GM21447 (cell line): Measurements from ENCODE around the gene C9orf152.

Experiments used
- ATAC-seq: cut with Tn5 transposase; IDR thresholded peaks from one replicate; pipeline ENCODE4 v1.9.1; 2021; ENCODE audit not compliant: unreplicated experiment

Gene C9orf152

DNA sequence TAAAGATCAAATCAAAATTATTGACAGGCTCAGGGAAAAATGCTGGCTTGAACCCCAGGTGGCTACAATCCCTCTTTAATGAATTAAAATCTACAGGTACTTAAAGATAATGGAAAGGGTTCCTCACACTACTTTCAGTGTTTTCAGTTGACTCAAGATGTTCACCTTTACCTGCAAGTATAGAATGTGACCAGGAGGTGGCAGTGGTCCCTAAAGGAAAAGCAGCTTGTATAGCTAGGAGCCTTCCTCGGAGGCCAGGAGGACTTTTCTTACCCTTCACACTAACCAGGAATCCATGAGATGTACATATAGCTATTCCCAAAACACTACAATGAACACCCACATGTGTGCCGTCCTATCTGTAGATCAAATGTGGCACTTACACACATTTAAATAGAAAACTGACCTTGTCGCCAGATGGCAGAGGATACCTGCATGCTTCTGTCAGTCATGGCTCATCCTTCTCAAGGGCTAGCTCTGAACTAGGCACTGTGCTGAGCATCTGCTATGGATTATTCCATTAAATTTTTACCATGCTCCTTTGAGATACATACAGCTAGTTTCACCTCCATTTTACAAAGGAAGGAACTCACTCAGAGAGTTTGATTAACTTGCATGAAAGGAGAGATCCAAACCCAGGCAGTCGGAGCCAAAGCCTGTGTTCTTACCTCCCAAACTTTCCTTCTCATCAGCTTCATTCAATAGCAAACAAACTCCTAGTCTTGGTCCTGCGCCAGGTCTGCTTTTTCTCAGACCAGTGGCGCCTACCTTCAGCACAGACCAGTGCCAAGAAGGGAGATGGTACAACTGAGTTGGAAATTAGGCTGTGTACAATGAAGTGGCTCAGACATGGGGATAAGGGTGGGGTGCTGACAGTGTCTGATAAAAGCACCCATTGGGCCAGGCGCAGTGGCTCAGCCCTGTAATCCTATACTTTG is 24.5 kb downstream of the C9orf152 start:
- peak; percentile 84 for ATAC-seq

DNA sequence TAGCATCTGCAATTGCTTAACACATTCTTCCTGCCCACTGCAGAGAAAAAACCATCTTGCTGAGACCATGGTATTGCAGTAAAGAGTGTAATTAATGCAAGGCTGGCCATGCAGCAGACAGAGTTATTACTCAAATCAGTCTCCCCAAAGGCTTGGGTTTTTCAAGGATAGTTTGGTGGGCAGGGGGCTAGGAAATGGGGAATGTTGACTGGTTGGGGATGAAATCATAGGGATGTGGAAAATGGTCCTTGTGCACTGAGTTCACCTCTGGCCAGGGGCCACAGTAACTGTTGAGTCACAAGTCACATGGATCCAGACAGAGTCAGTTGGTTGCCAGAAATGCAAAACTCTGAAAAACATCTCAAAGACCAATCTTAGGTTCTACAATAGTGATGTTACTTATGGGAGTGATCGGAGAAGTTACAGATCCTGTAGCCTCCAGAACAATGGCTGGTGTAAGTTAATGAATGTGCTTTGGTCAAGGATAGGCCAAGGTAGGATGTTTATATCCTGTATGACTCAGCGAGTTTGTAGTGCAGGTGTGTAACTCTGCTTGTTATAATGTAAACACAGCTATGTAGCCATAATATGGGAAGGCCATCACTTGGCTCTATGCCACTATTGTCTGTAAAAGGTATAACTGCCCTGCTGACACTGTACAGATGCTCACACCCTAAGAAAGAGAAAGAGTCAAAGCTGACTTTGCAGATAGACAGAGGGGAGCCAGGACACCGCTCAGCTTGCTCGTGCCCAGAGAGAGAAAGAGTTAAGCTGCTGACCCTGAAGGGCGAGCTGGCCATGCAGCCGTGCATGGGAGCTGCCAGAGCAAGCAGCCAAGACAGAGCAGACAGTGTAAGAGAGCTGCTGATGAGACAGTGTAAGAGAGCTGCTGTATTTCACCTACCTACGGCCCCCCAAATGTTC is 27.2 kb downstream of the C9orf152 start:
- ATAC-seq: no peak

DNA sequence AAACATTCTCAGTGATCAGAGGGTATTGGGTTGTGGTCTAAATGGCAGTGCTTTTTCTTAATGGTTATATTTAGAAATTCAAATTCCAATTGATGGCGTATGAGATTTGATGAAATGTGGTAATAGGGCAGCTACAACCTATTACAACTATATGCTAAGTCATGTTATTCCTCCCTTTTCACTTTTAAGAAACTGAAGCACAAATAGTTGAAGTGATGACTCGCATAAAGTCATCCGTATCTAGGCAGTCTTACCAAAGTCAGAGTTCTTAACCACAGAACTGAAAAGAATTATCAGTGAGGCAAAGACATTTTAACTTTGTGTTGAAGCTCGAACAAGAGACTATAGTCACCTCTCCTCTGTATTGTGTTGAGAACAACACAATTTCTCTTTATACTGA is 28.2 kb downstream of the C9orf152 start:
- ATAC-seq: no peak

DNA sequence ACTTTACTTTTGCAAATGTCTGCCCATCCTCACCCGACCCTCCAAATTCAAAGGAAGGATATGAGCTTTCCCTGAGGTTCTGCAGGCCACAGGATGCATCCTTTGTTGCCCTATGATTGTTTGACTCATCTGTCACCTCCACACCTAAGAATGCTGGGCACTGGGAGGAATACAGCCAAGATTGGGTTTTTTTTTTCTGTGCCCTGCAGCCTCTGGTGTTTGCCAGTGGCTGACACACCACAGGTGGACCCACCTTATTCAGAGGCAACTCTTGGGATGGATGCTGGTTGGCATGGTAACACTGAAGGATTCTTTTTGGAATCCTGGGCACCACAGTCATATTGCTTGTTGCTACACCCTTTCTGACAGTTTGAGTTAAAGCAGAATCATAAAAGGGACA is 29.7 kb downstream of the C9orf152 start:
- no peak for ATAC-seq

DNA sequence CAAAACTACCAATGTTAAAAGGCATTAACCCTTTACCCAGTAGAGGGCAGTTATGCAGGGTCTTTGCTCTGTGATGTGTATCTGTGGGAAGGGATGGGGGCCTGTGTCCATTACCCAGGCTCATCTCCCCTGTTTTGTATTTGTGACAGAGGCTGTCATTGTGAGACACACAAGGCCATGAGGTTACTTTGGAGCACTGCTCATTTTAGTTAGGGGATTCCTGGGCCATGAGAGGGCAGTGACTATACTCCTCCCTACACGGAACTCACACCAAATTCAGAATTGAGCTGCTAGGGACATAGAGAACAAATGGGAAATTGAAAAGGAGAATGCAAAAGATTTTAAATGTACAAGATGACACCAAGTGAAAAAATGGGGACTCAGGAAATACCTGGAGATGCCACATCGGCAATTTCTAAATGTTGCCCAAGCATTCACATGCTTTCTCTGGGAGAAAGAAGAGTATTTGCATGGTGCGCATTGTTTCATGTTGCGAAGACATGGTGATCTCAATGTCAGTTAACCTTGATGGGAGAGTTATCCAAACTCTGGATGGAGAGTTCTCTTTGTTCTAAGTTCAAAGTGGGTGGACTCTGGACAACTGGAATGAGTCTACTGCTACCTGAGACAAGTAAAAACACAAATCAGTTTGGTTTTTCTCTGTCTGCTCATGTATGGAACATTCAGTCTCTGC is 32.5 kb downstream of the C9orf152 start:
- ATAC-seq: no peak

DNA sequence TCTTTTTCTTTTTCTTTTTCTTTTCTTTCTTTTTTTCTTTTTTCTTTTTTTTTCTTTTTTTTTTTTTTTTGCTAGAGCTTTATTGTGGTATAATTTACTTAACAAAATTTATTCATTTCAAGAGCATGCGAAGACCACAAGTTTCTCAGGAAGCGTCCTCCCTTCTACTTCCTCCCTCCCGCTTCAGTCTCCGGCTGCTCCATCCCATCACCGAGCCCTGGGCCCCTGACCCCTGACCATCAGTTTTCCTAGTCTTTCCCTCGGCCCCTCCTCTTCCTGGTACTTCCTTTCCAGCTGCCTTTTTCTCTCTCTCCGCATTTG is 34.7 kb downstream of the C9orf152 start:
- ATAC-seq: no peak

DNA sequence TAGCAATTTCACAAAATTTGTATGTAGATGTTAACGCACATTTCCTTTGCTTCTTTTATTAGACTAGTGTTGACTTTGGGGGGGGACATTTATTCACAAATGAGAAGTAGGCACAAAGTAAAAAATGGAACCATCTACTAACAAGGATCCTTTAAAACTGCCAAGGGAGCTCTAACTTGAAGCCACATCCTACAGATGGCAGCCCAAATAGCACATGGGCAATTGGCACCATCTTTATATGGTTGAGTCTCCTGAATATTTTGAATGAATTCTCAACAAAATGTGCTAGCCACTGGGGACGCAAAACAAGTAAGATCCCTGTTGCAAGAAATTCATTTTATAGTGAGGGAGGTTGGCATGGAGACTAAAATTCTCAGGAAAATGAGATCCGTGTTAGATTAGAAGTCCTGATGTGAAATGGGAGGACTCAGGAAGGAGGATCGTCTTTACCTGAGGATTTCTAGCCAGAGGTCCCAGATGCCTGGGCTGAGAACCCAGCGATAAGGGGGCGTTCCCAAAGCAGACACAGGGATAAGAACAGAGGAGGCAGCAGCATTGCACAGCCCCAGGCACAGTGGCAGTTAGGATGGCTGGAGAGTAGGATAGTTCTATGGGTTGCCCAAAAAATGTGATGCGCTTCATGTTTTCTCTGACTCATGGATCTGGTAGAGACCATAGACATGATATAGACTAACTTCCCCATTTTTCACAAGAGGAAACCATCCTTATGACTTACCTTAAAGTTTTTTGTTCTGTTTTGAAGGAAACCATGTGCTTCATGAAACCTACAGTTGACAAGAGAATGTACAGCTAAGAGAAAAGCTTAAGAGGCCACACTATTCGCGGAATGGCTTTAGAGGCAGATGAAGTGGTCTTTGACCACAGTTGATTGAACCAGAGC is 37.4 kb downstream of the C9orf152 start:
- ATAC-seq: no peak

DNA sequence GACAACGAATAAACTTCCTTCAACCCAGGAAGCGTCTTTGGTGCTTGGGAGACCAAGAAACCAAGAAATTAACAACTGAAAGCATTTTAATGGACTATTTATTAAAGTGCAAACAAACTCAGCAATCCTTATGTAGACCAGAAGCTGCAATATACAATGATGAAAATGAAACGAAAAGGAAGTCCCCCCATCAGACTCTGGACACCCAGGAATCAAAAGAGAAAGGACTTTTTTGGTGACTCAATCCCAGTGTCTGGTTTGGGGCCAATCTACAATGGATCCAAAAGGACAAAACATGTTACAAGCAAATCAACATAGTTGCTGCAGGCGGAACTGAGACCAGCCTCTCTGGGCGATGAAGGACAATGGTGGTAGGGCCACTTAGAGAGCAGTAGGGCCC is 39.5 kb downstream of the C9orf152 start:
- no peak for ATAC-seq

DNA sequence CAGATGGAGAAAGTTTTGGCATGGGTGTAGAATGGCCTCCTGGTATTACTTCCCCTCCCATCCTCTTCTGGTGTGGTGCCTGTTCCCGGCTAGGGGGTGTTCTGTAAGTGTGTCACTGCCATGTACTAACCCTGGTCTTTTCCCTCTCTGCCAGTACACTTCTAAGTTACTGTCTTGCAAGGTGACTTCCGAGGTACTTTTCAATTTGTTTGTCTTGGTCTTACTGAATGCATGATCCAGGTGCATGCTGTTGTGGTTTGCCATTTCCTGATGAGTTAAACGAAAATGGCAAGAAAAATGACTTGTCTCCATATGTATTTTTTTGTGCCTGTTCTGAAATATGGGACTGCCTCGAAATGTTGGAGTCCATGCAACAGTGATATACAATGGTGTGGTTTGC is 46.0 kb downstream of the C9orf152 start:
- ATAC-seq: peak; percentile 44

DNA sequence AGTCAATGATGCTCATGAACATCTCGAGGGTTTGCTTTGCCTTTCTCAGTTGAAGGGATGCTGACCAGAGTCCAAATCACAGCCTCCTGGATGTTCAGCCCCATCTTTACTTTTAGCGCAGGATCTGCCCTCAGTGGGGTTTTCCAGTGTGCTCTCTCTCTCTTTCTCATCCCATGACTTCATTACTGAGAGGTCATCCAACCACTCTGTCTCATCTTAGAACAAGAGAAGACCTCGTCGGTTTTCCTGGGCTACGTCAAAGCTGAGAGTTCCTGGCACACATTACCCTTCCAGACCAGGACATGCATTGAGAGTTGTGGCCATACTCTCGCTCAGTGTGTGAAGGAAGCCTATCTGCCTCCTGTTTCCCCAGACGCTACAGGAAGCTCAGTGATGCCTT is 47.3 kb downstream of the C9orf152 start:
- ATAC-seq: no peak

DNA sequence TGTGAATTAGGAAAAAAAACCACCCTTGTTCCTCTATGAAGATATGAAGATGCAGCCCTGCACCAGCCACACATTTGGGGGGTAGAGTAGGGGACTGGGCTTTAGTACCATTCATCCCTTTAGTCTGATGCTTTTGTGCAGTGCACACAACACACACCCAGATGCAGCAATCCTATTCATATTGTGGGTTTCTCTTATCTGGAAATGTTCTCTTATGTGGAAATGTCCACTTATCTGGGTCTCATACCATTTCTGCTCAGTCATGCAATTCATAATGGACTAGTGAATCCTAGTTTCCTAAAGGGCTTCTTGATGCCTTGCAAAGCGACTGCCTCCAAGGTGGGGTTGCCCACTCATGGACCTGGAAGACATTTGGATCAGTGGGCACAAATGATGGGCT is 47.8 kb downstream of the C9orf152 start:
- ATAC-seq: no peak

DNA sequence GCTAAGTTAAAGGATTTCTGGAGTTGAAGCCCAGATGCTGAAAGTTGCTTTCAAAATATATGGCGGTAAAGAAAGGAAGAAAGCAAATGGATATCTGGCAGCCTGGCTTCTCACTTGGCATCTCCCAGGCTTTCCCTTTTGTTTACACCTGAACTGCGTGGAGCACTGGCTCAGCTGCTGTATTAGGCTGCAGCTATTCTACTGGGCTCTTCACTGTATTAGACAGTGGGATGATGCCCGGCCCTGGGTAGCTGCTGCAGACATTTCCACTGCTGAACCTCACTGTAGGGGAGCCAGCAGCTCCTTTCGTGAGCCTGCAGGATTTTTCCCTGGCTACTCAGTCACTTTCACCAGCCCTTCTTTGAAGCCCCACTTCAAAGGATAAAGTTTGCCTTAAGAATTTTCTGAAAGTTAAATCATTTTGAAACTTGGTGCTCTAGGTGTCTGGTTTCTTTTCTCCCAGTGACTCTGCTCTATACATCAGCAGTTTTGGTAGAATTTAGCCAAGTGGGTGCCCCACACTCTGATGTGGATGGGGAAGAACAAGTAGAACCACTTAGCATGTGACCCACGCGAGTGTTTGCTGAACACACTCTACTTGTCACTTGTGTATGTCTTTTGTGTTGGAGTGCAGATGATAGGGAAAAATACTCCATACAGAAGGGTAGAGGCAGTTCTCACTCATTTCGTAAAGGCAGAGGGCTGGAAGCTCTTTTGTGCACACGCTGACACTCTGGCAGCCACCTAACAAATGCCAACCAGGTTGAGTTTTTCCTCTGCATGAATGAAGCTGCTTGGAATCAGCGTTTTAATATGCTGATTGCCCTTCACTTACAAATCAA is 49.9 kb downstream of the C9orf152 start:
- no peak for ATAC-seq

DNA sequence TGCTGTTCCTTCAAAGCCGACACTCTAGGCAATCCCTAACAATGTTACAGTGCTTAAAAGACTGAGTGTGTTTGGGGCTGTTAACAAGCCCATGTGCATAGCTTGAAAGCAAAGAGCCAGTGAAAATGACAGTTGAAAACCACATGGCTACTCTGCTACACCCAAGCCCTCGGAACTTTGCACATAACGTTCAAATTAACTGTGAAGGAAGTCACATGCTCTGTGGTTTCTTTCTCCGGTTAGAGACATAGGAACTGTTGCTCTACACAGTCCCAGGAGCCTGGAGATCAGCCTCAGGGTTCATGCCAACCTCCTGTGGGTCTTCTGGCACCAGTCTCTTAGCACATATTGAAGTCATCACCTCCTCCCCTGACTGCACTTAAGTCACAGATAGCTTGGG is 51.1 kb downstream of the C9orf152 start:
- peak; percentile 84 for ATAC-seq

DNA sequence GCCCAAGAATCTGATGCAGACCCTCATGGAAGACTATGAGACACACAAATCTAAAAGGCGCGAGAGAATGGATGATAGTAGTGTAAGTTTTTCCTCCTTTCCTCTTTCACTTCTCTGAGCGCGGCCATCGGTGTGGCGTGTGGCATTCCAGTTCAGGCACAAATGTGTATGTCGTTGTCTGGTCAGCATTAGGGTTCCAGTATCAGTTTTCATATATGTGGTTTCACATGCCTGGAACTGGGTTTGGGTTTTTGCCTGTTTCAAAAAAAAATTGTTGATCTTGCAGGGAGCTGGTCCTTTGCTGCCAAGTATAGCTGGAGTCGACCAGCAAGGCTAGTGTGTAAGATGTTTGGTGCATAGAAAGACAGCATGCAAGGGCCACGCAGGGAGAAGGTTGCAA is 51.5 kb downstream of the C9orf152 start:
- no peak for ATAC-seq

DNA sequence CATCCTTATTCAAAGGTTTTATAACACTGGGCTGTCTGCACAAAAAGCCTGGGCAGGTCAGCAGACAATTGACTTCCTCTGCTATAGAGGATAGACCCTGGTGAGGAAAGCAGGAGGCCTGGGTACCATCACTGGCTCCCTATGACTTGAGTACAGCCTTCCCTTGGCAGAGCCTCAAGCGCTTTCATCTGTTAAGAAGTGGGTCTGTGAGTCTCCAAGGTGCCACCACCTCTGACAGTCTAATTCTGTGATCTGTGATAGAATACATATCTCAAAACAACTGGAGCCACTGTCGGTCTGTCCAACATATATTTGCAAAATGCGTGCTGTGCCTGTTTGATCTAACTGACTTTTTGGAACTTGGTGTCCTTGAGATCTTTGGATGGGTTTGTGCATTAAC is 52.2 kb downstream of the C9orf152 start:
- ATAC-seq: no peak

DNA sequence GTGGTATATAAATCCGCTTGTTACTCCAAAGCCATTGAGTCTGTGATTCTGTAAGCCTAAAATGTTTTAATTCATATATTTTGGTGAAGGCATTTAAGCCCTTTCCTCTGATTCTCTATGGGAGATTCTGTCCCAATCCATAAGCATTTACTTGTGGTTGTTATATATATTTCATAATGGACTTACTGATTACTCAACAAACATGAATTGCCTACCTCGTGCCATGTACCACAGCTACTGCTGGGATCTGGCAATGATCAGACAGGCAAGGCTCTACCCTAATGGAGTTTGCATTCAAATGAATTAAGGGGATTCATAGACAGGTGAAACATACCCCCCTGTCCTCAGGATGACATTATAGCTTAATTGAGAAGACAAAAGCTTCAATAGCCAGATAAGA is 54.5 kb downstream of the C9orf152 start:
- ATAC-seq: no peak

DNA sequence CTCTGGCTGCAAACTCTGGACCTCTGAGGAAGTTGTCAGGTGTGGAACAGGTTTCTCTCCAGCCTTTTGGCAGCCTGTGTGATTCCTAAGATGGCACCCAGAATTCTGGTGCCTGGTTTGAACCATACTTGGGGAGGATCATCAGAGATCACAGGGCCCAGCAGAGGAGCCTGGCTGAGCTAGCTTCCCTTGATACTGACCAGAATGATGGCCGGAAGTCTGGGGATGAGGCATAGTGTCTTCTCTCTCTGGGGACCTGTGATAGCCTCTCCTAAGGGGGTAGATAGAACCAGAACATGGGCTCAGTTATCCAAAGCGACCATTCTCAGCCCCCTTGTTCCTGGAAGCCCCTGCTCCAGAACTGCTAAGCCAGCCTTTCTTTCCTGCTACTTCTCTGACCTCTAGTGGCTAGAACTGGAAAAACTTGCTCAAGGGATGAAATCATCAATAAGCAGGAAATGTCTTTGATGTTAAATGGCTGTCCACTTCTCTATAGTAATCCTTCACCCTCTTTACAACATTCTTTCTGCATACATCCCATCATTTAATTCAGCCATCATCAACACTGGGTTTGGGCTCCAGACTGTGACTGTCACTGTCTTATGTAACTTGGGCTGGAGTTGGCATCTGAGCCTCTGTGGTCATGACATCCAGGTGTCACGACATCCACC is 55.1 kb downstream of the C9orf152 start:
- no peak for ATAC-seq
